CD4-positive, alpha-beta T cell treated with Interleukin-4 for 1 hour (primary cell): ENCODE results near the gene PRPF38B.
"Not testable (repeated sequence)": the region's sequence is repeated elsewhere in the genome, so short reads cannot be mapped to it uniquely, and the experiment has no call there.

Experiments
- DNase-seq, 2 donors: peaks; one replicate each; pipeline ENCODE4 v3.0.0-alpha.2; 2020 to 2022

The PRPF38B gene

DNA sequence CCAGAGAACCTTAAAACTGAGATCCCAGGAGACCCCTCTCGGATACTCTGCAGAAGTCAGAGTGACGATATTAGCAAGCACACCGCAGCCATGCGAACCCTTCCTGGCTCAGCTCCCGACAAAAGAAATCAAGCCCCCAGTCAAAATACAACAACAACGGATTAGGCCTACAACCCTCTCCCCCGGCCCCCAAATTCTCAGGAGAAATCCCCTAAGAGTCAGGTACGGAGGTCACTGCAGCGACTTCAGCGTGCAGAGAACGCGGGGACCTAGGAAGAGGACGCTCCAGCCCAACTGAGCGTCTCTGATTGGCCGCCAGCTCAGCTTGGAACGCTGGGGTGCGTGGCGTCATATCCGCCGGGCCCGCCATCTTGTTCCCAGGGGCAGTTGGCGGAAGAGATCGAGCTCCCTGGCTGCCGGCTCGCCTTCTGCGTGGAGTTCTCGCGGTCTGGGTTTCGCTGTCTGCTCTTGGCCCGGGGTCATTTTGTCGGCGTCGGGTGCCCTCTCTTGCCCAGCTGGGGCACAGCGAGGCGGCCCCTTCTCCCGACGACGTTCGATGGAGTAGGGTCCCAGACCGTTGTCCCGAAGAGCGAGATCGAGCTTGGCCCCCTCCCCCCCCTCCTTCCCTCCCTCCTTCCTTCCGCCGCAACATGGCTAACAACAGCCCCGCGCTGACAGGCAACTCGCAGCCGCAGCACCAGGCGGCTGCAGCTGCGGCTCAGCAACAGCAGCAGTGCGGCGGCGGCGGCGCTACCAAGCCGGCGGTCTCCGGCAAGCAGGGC, at the start of gene PRPF38B:
Gene PRPF38B, plus strand, starts transcription at position 369 of the 782 bp plus-strand sequence. Its CDS starts 282 bp downstream, at position 651.
- DNase-seq, result peak; percentile 93

GRCh38 chr1:108643492-108644335, 48.4 kb upstream of the PRPF38B start:
- peak; percentile 68 to 83 for DNase-seq

DNA sequence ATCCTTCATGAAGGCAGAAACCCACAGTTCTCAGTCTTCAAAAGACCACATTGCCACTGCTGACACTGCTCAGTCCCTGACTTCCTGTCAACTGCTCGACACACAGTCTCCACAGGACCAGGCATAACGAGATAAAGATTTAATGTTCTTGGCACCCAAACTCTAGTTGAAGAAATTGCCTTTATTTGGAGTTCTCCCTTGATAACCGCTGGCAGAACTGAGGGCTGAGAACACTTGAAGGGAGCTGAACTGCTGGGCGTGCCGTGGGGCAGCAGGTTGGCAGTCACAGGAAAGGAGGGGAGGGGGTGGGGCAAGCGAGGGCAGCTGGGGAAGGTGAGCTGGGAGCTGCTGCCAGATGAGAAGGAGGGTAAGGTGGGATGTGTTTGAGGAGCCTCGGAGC, 47.1 kb upstream of the PRPF38B start:
- DNase-seq, result peak; percentile 55 to 69

DNA sequence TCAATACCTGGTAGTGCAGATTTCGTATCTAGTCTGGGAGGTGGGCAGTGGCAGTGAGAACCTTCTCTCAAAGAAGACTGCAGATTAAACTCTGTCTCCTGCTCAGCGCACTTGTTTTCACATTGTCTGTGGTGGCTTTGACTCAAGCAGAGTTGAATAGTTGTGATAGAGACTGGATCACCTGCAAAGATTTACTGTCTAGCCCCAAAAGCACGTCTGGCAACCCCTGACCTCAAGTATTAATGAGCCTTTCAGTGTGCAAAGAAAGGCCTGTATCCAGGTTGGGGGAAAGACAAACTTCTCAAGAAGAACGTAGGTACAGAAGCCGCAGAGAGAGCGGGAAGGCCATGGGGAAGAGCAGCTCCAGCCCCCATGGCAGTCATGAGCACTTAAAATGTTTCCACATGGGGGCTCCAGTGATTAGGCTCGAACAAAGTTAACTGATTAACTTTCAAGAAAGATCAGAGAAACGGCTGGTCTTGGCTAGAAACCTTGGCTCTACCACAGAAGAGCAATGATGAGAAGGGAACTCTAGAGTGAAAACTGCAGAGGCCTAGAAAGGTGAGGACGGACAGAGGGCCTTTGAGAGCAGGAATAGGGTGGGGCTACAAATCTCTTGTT, 46.4 kb upstream of the PRPF38B start:
- DNase-seq, result peak in 1 of 2 donors; percentile 32

GRCh38 chr1:108646265-108646647, 45.9 kb upstream of the PRPF38B start:
- DNase-seq, result no peak

GRCh38 chr1:108646648-108647269, 45.4 kb upstream of the PRPF38B start:
- DNase-seq, result peak; percentile 88 to 89

- DNase-seq, result peak in 1 of 2 donors; percentile 43
Measured at GRCh38 chr1:108653431-108654105, 38.5 kb upstream of the PRPF38B start.

- no peak for DNase-seq
Measured at GRCh38 chr1:108657356-108658080, 34.6 kb upstream of the PRPF38B start.

GRCh38 chr1:108661030-108661609, 31.0 kb upstream of the PRPF38B start, which contains the start of gene HENMT1:
Gene HENMT1 (minus strand): TSS chr1:108661093. CDS start chr1:108659884, 1,209 bp downstream.
- DNase-seq, result peak; percentile 81 to 82

DNA sequence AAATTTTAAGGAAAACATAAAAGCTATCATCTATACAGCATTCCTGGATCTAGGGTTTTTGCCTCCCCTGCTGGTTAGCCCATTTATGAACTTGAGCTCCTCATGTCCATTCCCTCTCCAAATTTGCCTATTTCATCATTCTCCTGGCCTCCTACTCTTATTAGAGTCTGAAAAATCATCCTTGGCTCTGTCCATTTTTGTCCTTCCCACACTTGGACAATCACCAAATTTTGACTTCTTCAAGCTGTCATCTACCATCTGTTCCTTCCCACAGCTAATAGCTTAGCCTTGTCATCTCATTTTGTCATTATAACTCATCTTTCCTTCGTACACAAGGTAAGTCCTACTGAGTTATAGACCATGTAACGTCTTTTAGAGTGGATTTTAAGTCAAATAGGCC, 29.0 kb upstream of the PRPF38B start:
- DNase-seq, result no peak

GRCh38 chr1:108664481-108664880, 27.6 kb upstream of the PRPF38B start:
- no peak for DNase-seq

GRCh38 chr1:108665067-108665466, 27.0 kb upstream of the PRPF38B start:
- DNase-seq, result no peak

DNA sequence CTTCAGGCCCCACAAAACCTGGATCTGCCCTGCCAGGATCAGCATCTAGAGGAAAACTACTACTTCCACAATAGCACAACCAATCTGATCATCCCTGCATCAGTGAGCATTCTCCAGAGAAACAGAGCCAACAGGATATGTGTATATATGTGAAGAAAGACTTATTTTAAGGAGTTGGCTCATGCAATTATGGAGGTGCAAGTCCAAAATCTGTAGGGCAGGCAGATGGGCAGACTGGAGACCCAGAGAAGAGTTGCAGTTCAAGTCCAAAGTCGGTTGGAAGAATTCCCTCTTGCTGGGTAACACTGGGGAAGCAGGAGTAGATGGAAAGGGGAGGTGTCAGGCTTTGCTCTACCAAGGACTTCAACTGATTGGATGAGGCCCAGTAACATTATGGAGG, 26.3 kb upstream of the PRPF38B start:
- DNase-seq, result no peak

DNA sequence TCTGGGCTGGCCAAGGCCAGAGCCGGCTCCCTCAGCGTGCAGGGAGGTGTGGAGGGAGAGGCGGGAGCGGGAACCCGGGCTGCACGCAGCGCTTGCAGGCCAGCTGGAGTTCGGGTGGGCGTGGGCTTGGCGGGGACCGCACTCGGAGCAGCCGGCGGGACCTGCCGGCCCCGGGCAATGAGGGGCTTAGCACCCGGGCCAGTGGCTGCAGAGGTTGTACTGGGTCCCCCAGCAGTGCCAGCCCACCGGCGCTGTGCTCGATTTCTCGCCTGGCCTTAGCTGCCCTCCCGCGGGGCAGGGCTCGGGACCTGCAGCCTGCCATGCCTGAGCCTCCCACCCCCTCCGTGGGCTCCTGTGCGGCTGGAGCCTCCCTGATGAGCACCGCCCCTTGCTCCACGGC, 24.7 kb upstream of the PRPF38B start:
- DNase-seq, result not testable (repeated sequence)

DNA sequence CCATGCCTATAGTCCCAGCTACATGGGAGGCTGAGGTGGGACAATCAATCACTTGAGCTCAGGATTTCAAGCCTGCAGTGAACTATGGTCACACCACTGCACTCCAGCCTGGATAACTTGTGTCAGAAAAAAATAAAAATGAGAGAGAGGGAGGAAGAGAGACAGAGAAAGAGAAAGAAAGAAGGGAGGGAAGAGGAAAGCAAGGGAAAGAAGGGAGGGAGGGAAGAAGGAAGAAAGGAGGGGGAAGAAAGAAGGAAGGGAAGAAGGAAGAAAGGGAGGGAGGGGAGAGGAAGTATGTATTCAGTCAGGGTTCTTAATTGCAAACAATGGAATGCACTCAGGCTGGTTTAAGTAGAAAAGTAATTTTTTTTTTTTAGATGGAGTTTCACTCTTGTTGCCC, 23.3 kb upstream of the PRPF38B start:
- DNase-seq, result no peak

GRCh38 chr1:108669679-108670078, 22.4 kb upstream of the PRPF38B start:
- no peak for DNase-seq

DNA sequence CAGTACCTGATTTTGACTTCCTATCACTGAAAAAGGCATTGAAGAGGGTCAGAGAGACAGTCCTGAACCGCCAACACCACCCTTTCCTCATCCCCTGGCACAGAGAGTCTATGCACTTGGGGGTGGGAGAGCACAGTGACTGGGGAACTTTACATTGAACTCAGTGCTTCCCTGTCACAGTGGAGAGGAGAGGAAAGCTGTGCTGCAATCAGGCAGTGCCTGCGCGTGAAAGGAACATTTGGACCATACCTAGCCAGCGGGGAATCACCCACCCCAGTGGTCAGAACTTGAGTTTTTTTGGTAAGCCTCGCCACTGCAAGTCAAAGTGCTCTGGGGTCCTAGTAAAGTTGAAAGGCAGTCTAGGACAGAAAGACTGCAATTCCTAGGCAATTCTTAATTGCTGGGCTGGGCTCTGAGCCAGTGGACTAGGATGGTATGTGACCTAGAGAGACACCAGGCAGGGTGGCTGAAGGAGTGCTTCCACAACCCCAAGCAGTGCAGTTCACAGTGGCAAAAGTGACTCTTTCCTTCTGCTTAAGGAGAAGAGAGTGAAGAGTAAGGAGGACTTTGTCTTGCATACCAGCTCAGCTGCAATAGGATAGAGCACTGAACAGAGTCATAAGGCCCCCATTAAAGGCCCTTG, 21.9 kb upstream of the PRPF38B start:
- DNase-seq, result no peak

GRCh38 chr1:108671143-108671542, 21.0 kb upstream of the PRPF38B start:
- no peak for DNase-seq

DNA sequence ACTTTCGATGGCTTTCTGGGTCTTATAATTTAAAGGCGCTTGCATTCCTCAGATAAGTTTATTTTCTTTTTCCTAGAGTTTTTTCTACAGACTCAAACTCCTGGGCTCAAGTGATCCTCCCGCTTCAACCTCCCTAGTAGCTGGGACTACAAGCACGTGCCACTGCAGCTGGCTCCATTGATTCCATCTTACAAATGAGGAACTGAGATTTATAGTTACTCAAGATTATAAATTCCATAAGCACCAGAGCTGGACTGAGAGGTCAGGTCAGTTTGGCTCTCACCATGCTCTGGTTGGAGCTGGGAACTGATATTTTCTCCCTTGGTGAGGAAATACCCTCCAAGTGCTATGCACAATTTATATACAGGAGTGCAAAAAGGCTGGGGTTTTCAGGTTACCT, 13.4 kb upstream of the PRPF38B start:
- DNase-seq, result no peak

- DNase-seq, result no peak
Measured at GRCh38 chr1:108679586-108680213, 12.4 kb upstream of the PRPF38B start.
